HEK293 (cell line): Measurements from ENCODE around the gene NASP.

Source experiments
- GLI2 ChIP-seq: fragments of 450-650 bp; formaldehyde crosslinking; IDR thresholded peaks from 2 replicates; pipeline ENCODE4; 2017; ENCODE audit warnings: missing biosample characterization, missing genetic modification characterization, low read depth, borderline replicate concordance
- GLI4 ChIP-seq: fragments of 450-650 bp; formaldehyde crosslinking; IDR thresholded peaks from 2 replicates; pipeline ENCODE4 v1.5.1; 2016; ENCODE audit warnings: missing biosample characterization, missing genetic modification characterization
- ZNF121 ChIP-seq: fragments of 450-650 bp; formaldehyde crosslinking; IDR thresholded peaks from 2 replicates; pipeline ENCODE4 v1.5.1; 2016; ENCODE audit warnings: missing biosample characterization, missing genetic modification characterization
- ZNF302 ChIP-seq: fragments of 450-650 bp; formaldehyde crosslinking; IDR thresholded peaks from 2 replicates; pipeline ENCODE4 v1.5.1; 2016; ENCODE audit warnings: missing biosample characterization, missing genetic modification characterization, low read depth
- ZNF335 ChIP-seq: fragments of 450-650 bp; formaldehyde crosslinking; conservative IDR thresholded peaks from 2 replicates; pipeline ENCODE4 v1.5.1; 2016; ENCODE audit warnings: missing biosample characterization, missing genetic modification characterization
- ZNF350 ChIP-seq: fragments of 450-650 bp; formaldehyde crosslinking; IDR thresholded peaks from 2 replicates; pipeline ENCODE4 v1.5.0; 2017; ENCODE audit warnings: missing biosample characterization, mild to moderate bottlenecking, missing genetic modification characterization
- ZNF426 ChIP-seq: fragments of 450-650 bp; formaldehyde crosslinking; IDR thresholded peaks from 2 replicates; pipeline ENCODE4 v1.5.1; 2017; ENCODE audit warnings: missing biosample characterization, missing genetic modification characterization, mild to moderate bottlenecking, inconsistent platforms, moderate library complexity
- ZNF560 ChIP-seq: fragments of 450-650 bp; formaldehyde crosslinking; IDR thresholded peaks from 2 replicates; pipeline ENCODE4 v1.5.1; 2017; ENCODE audit warnings: missing biosample characterization, missing genetic modification characterization, borderline replicate concordance
- ZNF707 ChIP-seq: fragments of 450-650 bp; formaldehyde crosslinking; IDR thresholded peaks from 2 replicates; pipeline ENCODE4 v1.5.1; 2016; ENCODE audit warnings: missing biosample characterization, missing genetic modification characterization
- TF ChIP-seq, protein P1 (sequence below): fragments of 450-650 bp; formaldehyde crosslinking; IDR thresholded peaks from 2 replicates; pipeline ENCODE4 v1.5.1; 2016; ENCODE audit warnings: missing biosample characterization, missing genetic modification characterization
- TF ChIP-seq, protein P2 (sequence below): fragments of 450-650 bp; IDR thresholded peaks from 2 replicates; pipeline ENCODE4 v1.5.1; 2018; ENCODE audit warnings: missing biosample characterization, mild to moderate bottlenecking, missing genetic modification characterization
- TF ChIP-seq, protein P3 (sequence below): fragments of 450-650 bp; formaldehyde crosslinking; IDR thresholded peaks from 2 replicates; pipeline ENCODE4 v1.5.1; 2016; ENCODE audit warnings: missing biosample characterization, missing genetic modification characterization

DNA sequence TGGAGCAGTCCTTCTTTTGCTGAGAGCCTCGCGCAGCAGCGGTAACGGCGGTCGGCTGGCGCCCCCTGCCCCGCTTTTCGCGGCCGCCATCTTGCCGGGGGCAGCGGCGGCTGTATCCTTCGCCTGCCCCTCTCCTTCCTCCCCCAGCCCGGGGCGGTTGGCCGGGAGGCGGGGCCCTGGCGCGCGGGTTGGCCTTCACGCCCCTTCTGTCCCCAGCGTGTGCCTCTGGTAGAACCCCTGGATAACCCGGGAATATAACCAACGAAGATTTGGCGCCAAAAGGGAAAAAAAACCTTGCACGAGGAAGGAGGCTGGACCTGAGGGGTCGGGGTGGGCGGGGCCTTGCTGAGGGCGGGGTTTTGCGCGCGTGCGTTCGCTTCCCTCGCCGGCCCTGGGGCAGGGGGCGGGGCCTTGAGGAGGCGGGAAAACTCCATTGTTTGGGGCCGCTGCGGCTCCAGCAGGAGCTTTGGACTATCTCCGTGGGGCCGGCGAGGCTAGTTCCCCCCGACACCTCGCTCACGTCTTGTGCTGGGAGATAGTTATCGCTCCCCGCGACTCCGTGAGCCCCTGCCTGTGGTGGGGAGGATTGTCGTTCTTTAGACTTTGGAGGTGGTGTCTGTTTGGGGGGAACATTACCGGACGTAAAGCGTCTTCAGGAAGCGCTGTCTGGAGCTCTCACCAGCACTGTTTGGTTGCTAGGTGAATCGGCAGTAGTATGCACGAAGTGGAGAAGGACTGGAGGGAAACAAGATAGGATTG, 689 bp downstream of the NASP start:
- TF ChIP-seq, protein P1, sequence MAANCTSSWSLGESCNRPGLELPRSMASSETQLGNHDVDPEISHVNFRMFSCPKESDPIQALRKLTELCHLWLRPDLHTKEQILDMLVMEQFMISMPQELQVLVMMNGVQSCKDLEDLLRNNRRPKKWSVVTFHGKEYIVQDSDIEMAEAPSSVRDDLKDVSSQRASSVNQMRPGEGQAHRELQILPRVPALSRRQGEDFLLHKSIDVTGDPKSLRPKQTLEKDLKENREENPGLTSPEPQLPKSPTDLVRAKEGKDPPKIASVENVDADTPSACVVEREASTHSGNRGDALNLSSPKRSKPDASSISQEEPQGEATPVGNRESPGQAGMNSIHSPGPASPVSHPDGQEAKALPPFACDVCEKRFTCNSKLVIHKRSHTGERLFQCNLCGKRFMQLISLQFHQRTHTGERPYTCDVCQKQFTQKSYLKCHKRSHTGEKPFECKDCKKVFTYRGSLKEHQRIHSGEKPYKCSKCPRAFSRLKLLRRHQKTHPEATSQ (tag by site-specific recombination), result no peak
- TF ChIP-seq GLI2, result no peak
- TF ChIP-seq, protein P2, sequence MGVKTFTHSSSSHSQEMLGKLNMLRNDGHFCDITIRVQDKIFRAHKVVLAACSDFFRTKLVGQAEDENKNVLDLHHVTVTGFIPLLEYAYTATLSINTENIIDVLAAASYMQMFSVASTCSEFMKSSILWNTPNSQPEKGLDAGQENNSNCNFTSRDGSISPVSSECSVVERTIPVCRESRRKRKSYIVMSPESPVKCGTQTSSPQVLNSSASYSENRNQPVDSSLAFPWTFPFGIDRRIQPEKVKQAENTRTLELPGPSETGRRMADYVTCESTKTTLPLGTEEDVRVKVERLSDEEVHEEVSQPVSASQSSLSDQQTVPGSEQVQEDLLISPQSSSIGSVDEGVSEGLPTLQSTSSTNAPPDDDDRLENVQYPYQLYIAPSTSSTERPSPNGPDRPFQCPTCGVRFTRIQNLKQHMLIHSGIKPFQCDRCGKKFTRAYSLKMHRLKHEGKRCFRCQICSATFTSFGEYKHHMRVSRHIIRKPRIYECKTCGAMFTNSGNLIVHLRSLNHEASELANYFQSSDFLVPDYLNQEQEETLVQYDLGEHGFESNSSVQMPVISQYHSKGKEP (tag by site-specific recombination), result no peak
- TF ChIP-seq, protein P3, sequence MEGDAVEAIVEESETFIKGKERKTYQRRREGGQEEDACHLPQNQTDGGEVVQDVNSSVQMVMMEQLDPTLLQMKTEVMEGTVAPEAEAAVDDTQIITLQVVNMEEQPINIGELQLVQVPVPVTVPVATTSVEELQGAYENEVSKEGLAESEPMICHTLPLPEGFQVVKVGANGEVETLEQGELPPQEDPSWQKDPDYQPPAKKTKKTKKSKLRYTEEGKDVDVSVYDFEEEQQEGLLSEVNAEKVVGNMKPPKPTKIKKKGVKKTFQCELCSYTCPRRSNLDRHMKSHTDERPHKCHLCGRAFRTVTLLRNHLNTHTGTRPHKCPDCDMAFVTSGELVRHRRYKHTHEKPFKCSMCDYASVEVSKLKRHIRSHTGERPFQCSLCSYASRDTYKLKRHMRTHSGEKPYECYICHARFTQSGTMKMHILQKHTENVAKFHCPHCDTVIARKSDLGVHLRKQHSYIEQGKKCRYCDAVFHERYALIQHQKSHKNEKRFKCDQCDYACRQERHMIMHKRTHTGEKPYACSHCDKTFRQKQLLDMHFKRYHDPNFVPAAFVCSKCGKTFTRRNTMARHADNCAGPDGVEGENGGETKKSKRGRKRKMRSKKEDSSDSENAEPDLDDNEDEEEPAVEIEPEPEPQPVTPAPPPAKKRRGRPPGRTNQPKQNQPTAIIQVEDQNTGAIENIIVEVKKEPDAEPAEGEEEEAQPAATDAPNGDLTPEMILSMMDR (tag by site-specific recombination), result peak; percentile 88; the same call in 1 of the 2 replicates
- no peak for TF ChIP-seq ZNF121 (tag by site-specific recombination)
- no peak for TF ChIP-seq ZNF350
- no peak for TF ChIP-seq ZNF707 (tag by site-specific recombination)
- TF ChIP-seq ZNF426, result no peak
- no peak for TF ChIP-seq GLI4 (tag by site-specific recombination)
- no peak for TF ChIP-seq ZNF560 (tag by site-specific recombination)
- TF ChIP-seq ZNF335 (tag by site-specific recombination), result peak; percentile 92
- TF ChIP-seq ZNF302 (tag by site-specific recombination), result no peak
